HuH-7.5 (cell line): ENCODE measurements around the gene RABL6.
A peak's percentile ranks its signal among the peaks of the same experiment; 100 is the strongest.
"Not testable (repeated sequence)": the region's sequence is repeated elsewhere in the genome, so short reads cannot be mapped to it uniquely, and the experiment has no call there.

ENCODE experiments used
- DNase-seq: peaks from one replicate; pipeline ENCODE4 v3.0.0; 2011; ENCODE audit warnings: low spot score

Gene RABL6

GRCh38 chr9:136775191-136775590 is 32.6 kb upstream of the RABL6 start:
- DNase-seq: no peak

GRCh38 chr9:136776947-136777346 is 30.8 kb upstream of the RABL6 start:
- DNase-seq: no peak

- no peak for DNase-seq
Observed at GRCh38 chr9:136777359-136777758, 30.4 kb upstream of the RABL6 start.

- DNase-seq: no peak
Observed at GRCh38 chr9:136779808-136780207, 27.9 kb upstream of the RABL6 start.

GRCh38 chr9:136782452-136782851 is 25.3 kb upstream of the RABL6 start:
- DNase-seq: no peak

GRCh38 chr9:136784249-136784996 is 23.3 kb upstream of the RABL6 start:
- no peak for DNase-seq

- no peak for DNase-seq
Observed at GRCh38 chr9:136784997-136785361, 22.8 kb upstream of the RABL6 start.

GRCh38 chr9:136785565-136786355 is 22.0 kb upstream of the RABL6 start:
- DNase-seq: not testable (repeated sequence)

- no peak for DNase-seq
Observed at GRCh38 chr9:136786451-136786850, 21.3 kb upstream of the RABL6 start.

- not testable (repeated sequence) for DNase-seq
Observed at GRCh38 chr9:136786983-136787382, 20.8 kb upstream of the RABL6 start.

GRCh38 chr9:136787690-136788400 is 19.9 kb upstream of the RABL6 start:
- peak; percentile 79 for DNase-seq

- DNase-seq: not testable (repeated sequence)
Observed at GRCh38 chr9:136788644-136789522, 18.9 kb upstream of the RABL6 start.

- DNase-seq: no peak
Observed at GRCh38 chr9:136789523-136789937, 18.2 kb upstream of the RABL6 start.

- DNase-seq: peak; percentile 92
Observed at GRCh38 chr9:136790640-136791515, 16.9 kb upstream of the RABL6 start, which contains the start of gene TMEM141. Gene TMEM141 (plus strand): TSS chr9:136791344. CDS start chr9:136791371, 27 bp downstream.

DNA sequence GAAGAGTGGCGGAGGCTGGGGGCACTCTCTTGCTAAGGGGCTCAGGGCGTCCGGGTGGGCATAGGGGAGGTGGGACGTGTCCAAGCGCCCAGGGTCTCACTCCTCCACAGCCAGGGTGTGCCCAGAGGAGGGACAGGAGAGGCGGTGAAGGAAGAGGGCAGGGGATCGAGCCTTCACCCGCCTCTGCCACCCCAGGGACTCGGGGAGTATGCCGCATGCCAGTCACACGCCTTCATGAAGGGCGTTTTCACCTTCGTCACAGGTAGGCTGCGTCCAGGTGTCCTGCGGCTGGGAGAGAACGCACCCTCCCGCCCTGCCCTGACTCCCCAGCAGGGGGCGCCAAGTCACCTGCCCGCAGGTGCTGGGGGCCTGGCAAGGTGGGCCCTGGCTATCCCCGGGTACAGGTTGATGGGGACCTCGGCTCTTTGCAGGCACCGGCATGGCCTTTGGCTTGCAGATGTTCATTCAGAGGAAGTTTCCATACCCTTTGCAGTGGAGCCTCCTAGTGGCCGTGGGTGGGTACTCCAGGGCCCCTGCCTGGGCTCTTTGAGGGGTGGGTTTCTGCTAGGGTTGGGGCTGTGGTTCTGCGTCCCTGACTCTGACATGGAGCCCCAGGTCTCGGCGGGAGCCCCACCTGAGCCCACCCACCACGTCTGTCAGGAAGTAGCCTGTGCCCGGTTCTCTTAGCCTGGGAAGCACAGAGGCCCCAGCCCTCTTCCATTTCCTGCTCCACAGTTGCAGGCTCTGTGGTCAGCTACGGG is 16.1 kb upstream of the RABL6 start:
- no peak for DNase-seq

DNA sequence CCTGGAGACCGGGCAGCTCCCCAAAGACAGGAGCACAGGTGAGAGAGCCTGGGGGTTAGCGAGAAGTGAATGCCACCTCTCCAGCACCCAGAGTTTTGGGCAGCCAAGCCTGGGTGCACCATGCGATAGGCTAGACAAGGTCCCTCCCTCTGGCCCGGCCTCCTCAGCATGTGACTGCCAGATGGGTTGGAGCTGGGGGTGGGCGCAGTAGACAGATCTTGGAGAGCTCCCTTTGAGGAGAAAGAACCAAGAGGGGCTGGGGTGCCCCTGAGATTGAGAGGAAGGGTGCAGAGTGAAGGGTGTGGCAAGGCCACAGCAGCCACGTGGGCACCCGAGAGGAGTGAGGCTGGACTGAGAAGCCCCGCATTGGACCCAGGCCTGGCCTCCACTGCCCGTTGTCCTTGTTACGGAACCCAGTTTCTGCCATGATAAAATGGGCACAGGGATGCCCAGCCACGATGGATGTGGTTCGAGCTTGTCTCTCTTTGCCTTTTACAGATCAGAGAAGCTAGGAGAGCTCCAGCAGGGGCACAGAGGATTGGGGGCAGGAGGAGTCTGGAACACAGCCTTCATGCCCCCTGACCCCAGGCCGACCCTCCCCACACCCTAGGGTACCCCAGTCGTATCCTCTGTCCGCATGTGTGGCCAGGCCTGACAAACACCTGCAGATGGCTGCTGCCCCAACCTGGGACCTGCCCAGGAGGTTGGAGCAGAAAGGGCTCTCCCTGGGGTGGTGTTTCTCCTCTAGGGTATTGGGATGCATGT is 15.2 kb upstream of the RABL6 start:
- DNase-seq: no peak

DNA sequence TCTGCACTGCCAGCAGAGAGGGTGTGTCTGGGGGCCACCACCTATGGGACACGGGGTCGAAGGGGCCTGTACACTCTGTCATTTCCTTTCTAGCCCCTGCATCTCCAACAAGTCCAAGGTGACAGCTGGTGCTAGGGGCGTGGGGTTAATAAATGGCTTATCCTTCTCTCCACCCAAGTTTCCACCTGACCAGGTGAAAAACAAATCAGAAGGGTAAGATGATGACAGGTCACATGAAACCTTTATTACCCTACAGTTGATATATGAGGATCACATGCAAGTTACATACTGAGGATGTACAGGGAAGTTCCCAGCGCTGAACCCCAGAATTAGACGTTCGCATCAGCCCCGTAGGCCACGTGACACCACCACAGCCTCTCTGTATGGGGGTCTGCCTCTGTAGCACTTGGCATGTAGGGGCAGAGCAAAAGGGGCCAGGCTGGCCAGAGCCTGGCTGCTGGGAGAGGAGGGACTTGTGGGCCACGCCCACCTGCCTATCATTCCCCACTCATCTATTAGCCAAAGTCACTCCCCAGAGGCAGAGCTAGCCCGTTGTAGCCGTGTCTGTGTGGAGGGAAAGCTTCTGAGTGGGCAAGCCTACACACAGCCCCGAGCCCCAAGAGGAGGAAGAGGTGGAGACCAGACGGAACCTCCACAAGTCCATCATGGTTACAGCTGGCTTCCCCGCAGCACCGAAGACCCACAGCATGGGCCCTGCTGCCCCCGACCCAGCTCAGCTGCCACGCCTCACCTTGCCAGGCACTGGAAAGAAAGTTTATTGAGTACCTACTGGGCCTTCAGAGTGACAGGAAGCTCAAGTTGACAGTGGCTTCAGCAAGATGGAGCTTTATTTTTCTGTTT is 14.4 kb upstream of the RABL6 start:
- DNase-seq: no peak
